HEK293 (cell line): ENCODE measurements around the gene TM9SF1.

Source experiments
- SP2 ChIP-seq: fragments of 450-650 bp; formaldehyde crosslinking; IDR thresholded peaks from 2 replicates; pipeline ENCODE4 v1.5.1; 2016; ENCODE audit warnings: missing biosample characterization, missing genetic modification characterization
- ZBTB49 ChIP-seq: fragments of 450-650 bp; formaldehyde crosslinking; IDR thresholded peaks from 2 replicates; pipeline ENCODE4 v1.5.1; 2016; ENCODE audit warnings: missing biosample characterization, missing genetic modification characterization, low read depth
- ZFP3 ChIP-seq: fragments of 450-650 bp; formaldehyde crosslinking; IDR thresholded peaks from 2 replicates; pipeline ENCODE4 v1.5.1; 2016; ENCODE audit warnings: low read depth, missing biosample characterization, missing genetic modification characterization
- ZNF274 ChIP-seq, 2 experiments: fragments of 200-500 bp in 1 of 2; fragments of 450-650 bp in 1 of 2; sonication (Bioruptor generic) in 1 of 2; formaldehyde crosslinking in 1 of 2; IDR thresholded peaks; 2 replicates each; pipeline versions ENCODE4 v1.5.1 to v1.6.1; 2014 to 2016; ENCODE audit warnings: borderline replicate concordance in 1 of 2, inconsistent platforms in 1 of 2, low read length in 1 of 2, missing biosample characterization in 1 of 2, missing genetic modification characterization in 1 of 2
- ZNF639 ChIP-seq: fragments of 450-650 bp; formaldehyde crosslinking; IDR thresholded peaks from 2 replicates; pipeline ENCODE4 v1.5.1; 2016; ENCODE audit warnings: missing biosample characterization, missing genetic modification characterization
- ZNF645 ChIP-seq: fragments of 450-650 bp; formaldehyde crosslinking; IDR thresholded peaks from 2 replicates; pipeline ENCODE4; 2016; ENCODE audit warnings: missing biosample characterization, missing genetic modification characterization

GRCh38 chr14:24160499-24160849, 34.8 kb downstream of the TM9SF1 start:
- TF ChIP-seq ZNF639 (tag by site-specific recombination) (no peak), ZFP3 (tag by site-specific recombination) (no peak), ZBTB49 (no peak), ZNF645 (no peak), SP2 (tag by site-specific recombination) (no peak), ZNF274 (IDR thresholded peaks at IDR 0.05; ENCODE audit: low read length) (no peak), ZNF274 (tag by site-specific recombination; IDR thresholded peaks at IDR 0.05; ENCODE audit: borderline replicate concordance) (no peak)
